ENCODE measurements around the gene TENT4B. TPM values are rescaled to one million over a fixed set of nuclear protein-coding genes. Genes with fewer than 3 reads are reported as not detected.
"Not testable (repeated sequence)": the region's sequence is repeated elsewhere in the genome, so short reads cannot be mapped to it uniquely, and the experiment has no call there.

Gene TENT4B
- total RNA-seq: 10 to 100 TPM; 18.6 to 19.7 TPM

DNA sequence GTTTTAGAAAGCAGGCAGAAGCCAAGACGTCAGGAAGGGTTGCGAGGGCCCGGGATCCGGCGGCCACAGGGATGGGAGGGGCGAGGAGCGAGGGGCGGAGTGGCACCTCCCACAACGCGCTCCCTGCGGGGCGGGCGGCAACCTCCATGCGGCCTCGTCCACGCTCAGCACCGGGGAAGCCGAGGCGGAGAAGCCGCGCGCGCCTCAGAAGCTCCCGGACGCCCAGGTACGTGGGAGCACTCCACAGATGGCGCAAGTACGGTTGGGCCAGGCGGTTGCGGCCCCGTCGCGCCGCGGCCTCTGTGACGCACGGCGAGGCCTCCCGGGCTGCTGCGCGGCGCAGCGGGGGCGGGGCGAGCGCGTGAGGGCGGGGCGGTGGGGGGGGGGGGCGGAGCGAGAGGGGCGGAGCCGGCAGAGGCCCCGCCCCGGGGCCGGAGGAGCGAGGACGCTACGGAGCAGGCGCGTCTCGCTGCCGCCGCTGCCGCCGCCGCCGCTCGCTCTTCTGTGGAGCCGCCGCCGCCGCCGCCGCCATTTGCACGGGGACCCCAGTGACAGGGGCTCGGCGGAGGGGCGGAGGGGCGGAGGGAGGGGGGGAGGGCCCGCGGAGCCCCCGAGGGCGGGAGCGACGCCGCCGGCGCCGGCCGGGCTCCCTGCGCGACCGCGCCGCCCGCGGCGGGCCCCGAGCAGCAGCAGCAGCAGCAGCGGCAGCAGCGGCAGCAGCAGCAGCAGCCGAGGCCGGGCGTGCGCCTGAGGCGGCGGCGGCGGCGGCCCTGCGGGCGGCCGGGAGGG, at the start of gene TENT4B:
TSS of gene TENT4B (plus strand) at position 500 of the 789 bp plus-strand sequence. CDS start 316 bp downstream, outside the sequence.
- peaks cover 32% of the 10 kb centered on the region for H3K4me1 Mint-ChIP-seq
- H3K27ac Mint-ChIP-seq: peak within 1 kb of the TSS; percentile 96
- H3K9me3 Mint-ChIP-seq: no peaks in the 10 kb centered on the region
- peak within 1 kb of the TSS; percentile 89 for H3K4me3 Mint-ChIP-seq
- peaks cover 18% of the 10 kb centered on the region for H3K36me3 Mint-ChIP-seq
- DNase-seq: peak; percentile 88
- no peaks in the 10 kb centered on the region for H3K27me3 Mint-ChIP-seq

DNA sequence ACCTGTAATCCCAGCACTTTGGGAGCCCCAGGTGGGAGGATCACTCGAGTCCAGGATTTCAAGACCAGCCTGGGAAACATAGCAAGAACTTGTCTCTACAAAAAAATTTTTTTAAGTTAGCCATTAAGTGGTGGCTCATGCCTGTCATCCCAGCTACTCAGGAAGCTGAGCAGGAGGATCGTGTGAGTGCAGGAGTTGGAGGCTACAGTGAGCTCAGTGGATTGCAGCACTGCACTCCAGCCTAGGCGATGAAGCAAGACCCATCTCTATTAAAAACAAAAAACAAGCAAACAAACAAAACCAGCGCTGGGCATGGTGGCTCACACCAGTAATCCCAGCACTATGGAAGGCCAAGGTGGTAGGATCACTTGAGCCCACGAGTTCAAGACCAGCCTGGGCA, 49.3 kb upstream of the TENT4B start:
- no peaks in the 10 kb centered on the region for H3K27me3 Mint-ChIP-seq
- no peak for DNase-seq
- H3K4me3 Mint-ChIP-seq: no peak overlapping the region
- no peaks in the 10 kb centered on the region for H3K9me3 Mint-ChIP-seq
- peaks cover 20% of the 10 kb centered on the region for H3K36me3 Mint-ChIP-seq
- H3K4me1 Mint-ChIP-seq: no peaks in the 10 kb centered on the region
- no peak overlapping the region for H3K27ac Mint-ChIP-seq

DNA sequence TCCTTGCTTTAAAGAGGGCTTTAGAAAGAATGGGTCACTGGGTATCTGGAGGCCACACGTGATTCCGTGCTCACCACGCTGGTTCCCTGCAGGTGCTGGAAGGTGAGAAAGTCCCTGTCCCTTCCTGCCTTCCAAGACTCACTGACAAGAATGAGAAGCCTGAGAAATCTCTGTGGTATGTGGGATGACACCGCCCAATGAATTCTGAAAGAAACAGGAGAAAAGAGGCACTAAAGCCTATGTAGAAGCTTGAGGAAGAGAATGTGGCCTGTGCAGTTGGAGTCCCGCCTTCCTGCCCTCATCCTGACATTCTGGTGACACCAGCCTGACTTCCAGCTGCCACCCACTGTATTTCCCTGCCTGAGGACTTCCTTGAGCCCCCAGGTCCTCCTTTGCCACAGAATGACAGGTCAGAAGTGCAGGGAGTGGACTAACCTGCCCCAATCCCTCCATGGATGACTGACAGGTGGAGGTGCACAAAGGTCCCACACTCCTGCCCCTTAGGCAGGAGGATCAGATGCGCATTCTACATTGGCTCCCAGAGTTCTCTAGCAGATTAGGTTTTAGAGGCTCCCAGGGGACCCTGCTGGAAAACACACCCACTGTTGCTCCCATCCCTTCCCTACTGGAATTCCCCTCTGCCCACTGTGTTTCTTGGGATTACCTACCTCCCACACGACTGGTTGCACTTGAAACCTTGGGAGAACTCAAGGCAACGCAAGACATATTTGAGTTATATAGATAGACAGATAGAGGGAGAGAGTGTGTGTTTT, 38.6 kb upstream of the TENT4B start:
- Mint-ChIP-seq H3K4me3 (no peak overlapping the region), H3K36me3 (no peaks in the 10 kb centered on the region), H3K27me3 (no peaks in the 10 kb centered on the region), H3K4me1 (no peaks in the 10 kb centered on the region), H3K27ac (no peak overlapping the region), H3K9me3 (no peaks in the 10 kb centered on the region)
- DNase-seq: no peak

DNA sequence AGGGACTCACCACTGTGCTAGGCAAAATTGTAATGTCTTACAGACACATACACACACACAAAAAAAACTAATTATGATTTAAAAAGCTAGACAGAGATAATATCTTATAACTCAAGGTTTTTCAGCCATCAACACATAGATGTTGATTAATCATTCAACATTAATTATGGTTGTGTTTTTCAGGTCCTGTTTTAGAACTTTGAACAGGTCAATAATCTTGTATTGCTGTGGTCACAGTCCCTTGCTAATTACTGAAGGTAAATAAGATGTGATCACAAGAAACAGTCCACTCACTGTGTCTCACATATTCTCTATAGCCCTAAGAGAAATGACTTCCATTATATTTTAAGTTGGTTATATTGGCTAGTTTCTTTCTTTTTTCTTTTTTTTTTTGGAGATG, 32.4 kb upstream of the TENT4B start:
- Mint-ChIP-seq H3K4me3 (no peak overlapping the region), H3K27me3 (no peaks in the 10 kb centered on the region), H3K27ac (no peak overlapping the region), H3K36me3 (no peaks in the 10 kb centered on the region), H3K9me3 (no peaks in the 10 kb centered on the region), H3K4me1 (peaks cover 14% of the 10 kb centered on the region)
- DNase-seq: no peak

DNA sequence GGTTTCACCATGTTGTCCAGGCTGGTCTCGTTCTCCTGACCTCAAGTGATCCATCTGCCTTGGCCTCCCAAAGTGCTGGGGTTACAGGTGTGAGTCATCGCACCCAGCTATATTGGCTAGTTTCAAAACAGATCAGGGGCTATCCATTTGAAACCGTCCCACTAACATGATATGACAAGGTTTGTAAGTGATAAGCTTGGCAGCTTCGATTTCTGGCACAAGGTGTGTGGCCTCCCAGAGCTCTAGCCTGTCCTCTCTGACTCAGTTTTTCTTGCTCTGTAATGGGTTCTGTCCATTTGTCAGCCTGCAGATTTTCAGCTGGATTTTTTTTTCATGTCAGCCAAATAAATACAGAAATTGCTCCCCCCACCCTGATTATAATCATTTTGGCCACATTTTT, 31.8 kb upstream of the TENT4B start:
- DNase-seq: peak; percentile 13
- no peaks in the 10 kb centered on the region for H3K36me3 Mint-ChIP-seq
- no peaks in the 10 kb centered on the region for H3K27me3 Mint-ChIP-seq
- no peaks in the 10 kb centered on the region for H3K9me3 Mint-ChIP-seq
- peak overlapping the region; percentile 79 for H3K27ac Mint-ChIP-seq
- peaks cover 14% of the 10 kb centered on the region for H3K4me1 Mint-ChIP-seq
- H3K4me3 Mint-ChIP-seq: peak overlapping the region; percentile 22

DNA sequence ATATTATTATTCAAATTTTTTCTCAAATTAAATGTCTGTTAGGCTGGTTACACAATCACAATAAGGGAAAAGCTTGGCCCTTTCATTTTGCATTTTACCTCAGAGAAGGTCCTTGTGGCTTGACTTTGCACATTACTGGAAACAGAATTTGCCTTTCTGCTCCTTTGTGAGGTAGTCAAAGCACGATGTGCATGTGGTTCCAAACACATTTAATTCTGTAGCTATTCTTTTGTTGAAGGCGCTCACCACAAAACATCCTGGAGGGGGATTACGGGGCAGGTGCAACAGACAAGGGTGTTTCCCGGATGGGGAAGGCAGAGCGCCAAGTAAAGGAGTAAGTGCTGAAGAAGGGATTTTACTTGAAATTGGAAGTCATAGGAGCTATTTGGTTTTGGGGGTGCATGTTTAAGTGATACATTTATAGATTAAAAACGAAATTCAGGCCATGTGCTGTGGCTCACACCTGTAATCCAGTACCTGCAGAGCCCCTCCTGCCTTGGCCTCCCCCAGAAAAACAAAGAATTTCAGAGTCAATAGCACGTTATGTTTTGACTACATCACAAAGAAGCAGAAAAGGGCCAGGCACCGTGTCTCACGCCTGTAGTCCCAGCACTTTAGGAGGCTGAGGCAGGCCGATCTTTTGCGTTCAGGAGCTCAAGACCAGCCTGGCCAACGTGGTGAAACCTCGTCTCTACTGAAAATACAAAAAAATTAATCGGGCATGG, 31.2 kb upstream of the TENT4B start:
- H3K4me3 Mint-ChIP-seq: peak overlapping the region; percentile 22
- peak; percentile 46 for DNase-seq
- H3K4me1 Mint-ChIP-seq: peaks cover 14% of the 10 kb centered on the region
- H3K9me3 Mint-ChIP-seq: no peaks in the 10 kb centered on the region
- peak overlapping the region; percentile 79 for H3K27ac Mint-ChIP-seq
- H3K36me3 Mint-ChIP-seq: no peaks in the 10 kb centered on the region
- no peaks in the 10 kb centered on the region for H3K27me3 Mint-ChIP-seq

DNA sequence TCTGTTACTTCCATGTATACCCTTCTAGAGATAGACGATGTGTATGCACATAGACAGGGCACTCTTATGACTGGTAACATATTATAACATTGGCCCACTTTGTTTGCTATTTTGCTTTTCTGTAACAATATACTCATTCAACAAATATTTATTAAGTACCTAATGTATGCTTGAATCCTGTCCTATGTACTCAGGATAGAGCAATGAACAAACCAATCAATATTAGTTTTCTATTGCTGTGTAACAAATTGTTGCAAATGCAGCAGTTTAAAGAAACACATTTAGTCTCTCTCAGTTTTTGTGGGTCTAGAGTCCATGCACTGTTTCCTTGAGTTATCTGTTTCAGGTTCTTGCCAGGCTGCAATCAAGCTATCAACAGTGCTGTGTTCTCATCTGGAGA, 29.7 kb upstream of the TENT4B start:
- Mint-ChIP-seq H3K36me3 (no peaks in the 10 kb centered on the region), H3K9me3 (no peaks in the 10 kb centered on the region), H3K4me1 (peaks cover 14% of the 10 kb centered on the region), H3K27me3 (no peaks in the 10 kb centered on the region), H3K27ac (no peak overlapping the region), H3K4me3 (no peak overlapping the region)
- DNase-seq: no peak

DNA sequence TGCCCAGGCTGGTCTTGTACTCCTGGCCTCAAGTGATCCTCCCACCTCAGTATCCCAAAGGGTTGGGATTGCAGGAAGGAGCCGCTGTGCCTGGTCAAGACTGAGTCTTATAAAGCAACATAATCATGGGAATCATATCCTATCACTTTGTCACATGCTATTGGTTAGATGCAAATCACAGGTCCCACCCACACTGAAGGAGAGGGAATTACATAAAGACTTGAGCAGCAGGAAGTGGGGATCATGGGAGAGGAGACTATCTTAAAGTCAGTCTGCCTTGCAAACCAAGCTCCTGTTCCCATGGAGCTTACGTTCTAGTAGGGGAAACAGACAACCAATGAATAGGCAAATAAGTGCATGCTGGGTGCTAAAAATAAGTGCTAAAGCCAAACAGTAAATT, 28.3 kb upstream of the TENT4B start:
- Mint-ChIP-seq H3K4me3 (no peak overlapping the region), H3K27me3 (no peaks in the 10 kb centered on the region), H3K27ac (no peak overlapping the region), H3K9me3 (no peaks in the 10 kb centered on the region), H3K36me3 (no peaks in the 10 kb centered on the region), H3K4me1 (peaks cover 14% of the 10 kb centered on the region)
- DNase-seq: no peak

DNA sequence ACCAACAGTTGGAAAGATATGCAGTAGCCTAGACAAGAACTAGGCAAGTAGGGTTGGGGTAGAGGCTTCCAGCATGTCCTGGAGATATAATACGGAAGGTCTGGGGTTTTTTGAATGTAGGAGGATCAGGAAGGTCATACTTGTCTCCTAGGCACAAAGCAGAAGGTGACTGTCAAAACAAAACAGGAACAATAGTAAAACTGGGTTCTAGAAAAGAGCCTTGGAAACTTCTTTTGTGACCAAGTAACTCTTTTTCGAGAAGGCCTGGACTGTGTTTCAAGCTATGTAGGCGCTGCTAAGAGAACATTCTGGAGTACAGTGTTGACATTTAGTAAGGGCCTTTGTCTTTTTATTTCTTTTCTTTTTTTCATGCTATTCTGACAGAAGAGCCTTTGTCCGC, 26.9 kb upstream of the TENT4B start:
- Mint-ChIP-seq H3K4me1 (peaks cover 12% of the 10 kb centered on the region), H3K27ac (no peak overlapping the region), H3K9me3 (no peaks in the 10 kb centered on the region), H3K27me3 (no peaks in the 10 kb centered on the region), H3K4me3 (no peak overlapping the region), H3K36me3 (no peaks in the 10 kb centered on the region)
- no peak for DNase-seq

DNA sequence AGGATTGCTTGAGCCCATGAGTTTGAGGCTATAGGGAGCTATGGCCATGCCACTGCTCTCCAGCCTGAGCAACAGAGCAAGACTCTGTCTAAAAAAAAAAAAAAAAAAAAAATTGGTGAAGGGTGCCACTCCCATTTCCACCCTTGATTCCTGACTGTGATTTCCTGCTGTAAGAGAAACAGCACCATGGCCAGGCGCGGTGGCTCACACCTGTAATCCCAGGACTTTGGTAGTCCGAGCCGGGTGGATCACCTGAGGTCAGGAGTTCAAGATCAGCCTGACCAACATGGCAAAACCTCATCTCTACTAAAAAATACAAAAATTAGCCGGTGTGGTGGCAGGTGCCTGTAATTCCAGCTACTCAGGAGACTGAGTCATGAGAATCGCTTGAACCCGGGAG, 20.5 kb upstream of the TENT4B start:
- not testable (repeated sequence) for DNase-seq, H3K27ac Mint-ChIP-seq, H3K36me3 Mint-ChIP-seq, H3K4me3 Mint-ChIP-seq, H3K9me3 Mint-ChIP-seq, H3K4me1 Mint-ChIP-seq, H3K27me3 Mint-ChIP-seq

DNA sequence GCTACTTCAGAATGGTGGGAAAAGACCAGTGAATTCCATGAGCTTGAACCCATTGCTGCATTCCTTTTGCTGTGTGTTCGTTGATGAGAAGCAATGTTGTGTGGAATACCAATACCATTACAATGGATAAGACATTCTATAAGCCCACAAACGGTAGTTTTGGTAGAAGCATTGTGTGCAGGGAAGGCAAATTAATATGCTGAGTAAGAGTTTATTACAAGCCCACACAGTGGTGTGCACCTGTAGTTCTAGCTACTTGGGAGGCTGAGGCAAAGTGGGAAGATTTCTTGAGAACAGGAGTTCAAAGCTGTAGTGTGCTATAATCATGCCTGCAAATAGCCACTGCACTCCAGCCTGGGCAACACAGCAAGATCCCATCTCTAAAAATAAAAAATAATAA, 19.9 kb upstream of the TENT4B start:
- Mint-ChIP-seq H3K4me1 (no peaks in the 10 kb centered on the region), H3K27ac (no peak overlapping the region), H3K9me3 (no peaks in the 10 kb centered on the region), H3K36me3 (no peaks in the 10 kb centered on the region), H3K27me3 (no peaks in the 10 kb centered on the region), H3K4me3 (no peak overlapping the region)
- DNase-seq: no peak

DNA sequence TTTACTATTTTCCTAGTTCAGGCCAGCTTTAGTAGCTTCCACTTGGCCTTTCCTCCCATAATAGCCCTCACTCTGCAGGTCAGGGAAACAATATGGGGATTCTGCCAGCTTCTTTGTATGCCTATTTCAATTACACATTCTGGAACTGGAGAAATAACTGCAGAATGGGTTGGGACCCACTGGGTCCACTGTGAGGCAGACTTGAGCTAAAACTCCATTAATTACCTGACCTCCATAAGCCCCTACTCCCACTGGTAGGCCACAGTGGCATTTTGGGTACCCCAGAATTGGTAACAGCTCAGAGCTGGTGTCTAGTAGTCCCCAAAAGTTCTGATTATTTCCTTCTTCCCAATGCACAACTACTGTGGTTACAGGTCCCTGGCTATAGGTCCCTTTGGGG, 16.7 kb upstream of the TENT4B start:
- Mint-ChIP-seq H3K36me3 (no peaks in the 10 kb centered on the region), H3K27ac (no peak overlapping the region), H3K4me3 (no peak overlapping the region), H3K4me1 (no peaks in the 10 kb centered on the region), H3K9me3 (no peaks in the 10 kb centered on the region), H3K27me3 (no peaks in the 10 kb centered on the region)
- DNase-seq: no peak

DNA sequence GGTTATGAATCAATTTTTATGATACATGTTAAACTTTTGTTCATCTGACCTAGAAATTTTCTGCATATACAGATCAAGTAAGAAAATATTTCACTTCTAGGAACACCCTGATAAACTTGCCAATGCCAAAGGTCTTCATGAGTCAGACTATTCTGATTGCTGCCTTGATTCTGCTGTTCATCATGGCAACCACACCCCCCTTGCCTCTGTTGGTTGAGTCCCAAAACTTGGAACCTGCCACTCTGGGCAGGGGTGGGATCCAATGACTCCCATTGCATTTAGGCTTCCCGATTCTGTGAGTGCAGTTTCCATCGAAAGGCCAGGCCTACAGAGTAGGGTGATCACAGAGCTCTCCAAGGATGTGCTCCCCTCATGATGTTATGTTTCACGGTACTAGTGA, 15.8 kb upstream of the TENT4B start:
- DNase-seq: no peak
- Mint-ChIP-seq H3K4me3 (no peak overlapping the region), H3K36me3 (no peaks in the 10 kb centered on the region), H3K27me3 (no peaks in the 10 kb centered on the region), H3K9me3 (no peaks in the 10 kb centered on the region), H3K27ac (no peak overlapping the region), H3K4me1 (no peaks in the 10 kb centered on the region)

DNA sequence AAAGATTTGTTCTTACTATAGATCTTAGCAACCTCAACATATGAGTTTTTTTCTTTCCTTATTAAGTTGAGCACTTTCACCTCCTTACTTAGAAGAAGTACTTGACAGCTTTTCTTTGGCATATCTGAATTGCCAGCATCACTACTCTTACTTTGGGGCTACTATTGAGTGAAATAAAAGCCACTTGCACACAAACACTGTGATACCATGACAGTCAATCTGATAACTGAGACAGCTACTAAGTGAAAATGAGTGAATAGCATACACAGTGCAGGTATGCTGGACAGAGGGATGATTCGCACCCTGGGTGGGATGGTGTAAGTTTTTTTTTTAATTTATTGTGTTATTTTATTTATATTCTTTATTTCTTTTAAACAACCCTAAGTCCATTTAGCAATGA, 13.5 kb upstream of the TENT4B start:
- no peaks in the 10 kb centered on the region for H3K36me3 Mint-ChIP-seq
- no peak overlapping the region for H3K4me3 Mint-ChIP-seq
- no peak for DNase-seq
- no peak overlapping the region for H3K27ac Mint-ChIP-seq
- H3K27me3 Mint-ChIP-seq: no peaks in the 10 kb centered on the region
- H3K4me1 Mint-ChIP-seq: no peaks in the 10 kb centered on the region
- H3K9me3 Mint-ChIP-seq: no peaks in the 10 kb centered on the region

DNA sequence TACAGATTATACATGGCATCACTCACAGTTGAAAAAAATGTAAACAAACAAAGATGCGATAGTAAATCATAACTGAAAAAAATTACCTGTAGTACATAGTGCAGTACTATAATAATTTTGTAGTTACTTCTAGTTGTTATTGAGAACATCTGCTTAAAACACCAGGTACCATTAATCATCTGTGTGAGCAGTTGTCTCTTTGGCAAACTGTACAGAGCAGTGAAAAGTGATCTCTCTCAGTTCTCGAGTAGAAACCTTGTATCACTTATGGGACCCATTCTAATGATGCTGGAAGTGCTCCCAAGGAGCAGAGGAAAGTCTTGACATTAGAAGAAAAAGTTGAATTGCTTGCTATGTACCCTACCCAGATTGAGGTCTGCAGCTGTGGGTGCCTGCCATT, 8.9 kb upstream of the TENT4B start:
- Mint-ChIP-seq H3K27ac (no peak overlapping the region), H3K4me3 (no peak overlapping the region), H3K27me3 (no peaks in the 10 kb centered on the region), H3K4me1 (no peaks in the 10 kb centered on the region), H3K9me3 (no peaks in the 10 kb centered on the region), H3K36me3 (no peaks in the 10 kb centered on the region)
- DNase-seq: no peak
